GM12878 (cell line): Measurements from ENCODE around the gene AATF. TPM values are rescaled to one million over a fixed set of nuclear protein-coding genes. Genes with fewer than 3 reads are reported as not detected.
"Not testable (repeated sequence)": the region's sequence is repeated elsewhere in the genome, so short reads cannot be mapped to it uniquely, and the experiment has no call there.

Source experiments
- ATAC-seq: fragments of 200-7000 bp; cut with Tn5 transposase; 3 replicates; pipeline ENCODE4 v1.9.1; 2020; ENCODE audit warnings: mild to moderate bottlenecking, moderate library complexity
- BruUV-seq: library from RNA; stranded (reverse); fragments of 400-500 nt; replicated peaks from 2 replicates; lab custom pipeline; 2021; lab: Mats Ljungman, UMichigan
- CTCF ChIA-PET: fragments of 300-600 bp; sonication (Branson Sonifier 250); formaldehyde crosslinking; extraction: SDS; loops from one replicate; lab custom pipeline; 2021; ENCODE audit warnings: inconsistent platforms; lab: Yijun Ruan, JAX
- POLR2A ChIA-PET: fragments of 350-600 bp; formaldehyde crosslinking; extraction: SDS; loops from one replicate; lab custom pipeline; 2021; ENCODE audit warnings: inconsistent platforms; lab: Charles Lee
- RAD21 ChIA-PET: fragments of 300-600 bp; sonication (Branson Sonifier 250); formaldehyde crosslinking; loops from one replicate; lab custom pipeline; 2023; ENCODE audit warnings: antibody characterized with exemption; ENCODE audit not compliant: unreplicated experiment; lab: Charles Lee
- SMC1A ChIA-PET: fragments of 300-600 bp; sonication (Branson Sonifier 250); formaldehyde crosslinking; loops from one replicate; lab custom pipeline; 2023; ENCODE audit not compliant: unreplicated experiment, uncharacterized antibody; lab: Charles Lee
- DNase-seq: peaks from one replicate; pipeline ENCODE4 v3.0.0-alpha.2; 2011; ENCODE audit warnings: low read depth, low spot score
- FAIRE-seq: peaks from 3 replicates; lab custom pipeline; 2011; peaks lifted over from hg19 to GRCh38; lab: Jason Lieb, UNC
- H2AFZ ChIP-seq: 2 replicates; pipeline ENCODE4 v1.6.0; 2011; ENCODE audit warnings: low read depth, low read length, control low read depth; ENCODE audit not compliant: control insufficient read depth
- H3K27ac ChIP-seq: 2 replicates; pipeline ENCODE4 v1.5.1; 2011; ENCODE audit warnings: control low read depth; ENCODE audit not compliant: control insufficient read depth, insufficient read depth
- H3K27me3 ChIP-seq, 2 experiments: replicated peaks in 1 of 2; 2 replicates each; pipeline versions ENCODE4 v1.6.0 to v1.6.1; 2011; ENCODE audit warnings: low read length in 1 of 2; ENCODE audit not compliant: control insufficient read depth in 2 of 2, insufficient read depth in 2 of 2
- H3K36me3 ChIP-seq, 2 experiments: 2 replicates each; pipeline ENCODE4 v1.5.1; 2011; ENCODE audit warnings: low read length in 1 of 2; ENCODE audit not compliant: control insufficient read depth in 2 of 2, insufficient read depth in 2 of 2
- H3K4me1 ChIP-seq: 2 replicates; pipeline ENCODE4 v1.6.1; 2011; ENCODE audit warnings: mild to moderate bottlenecking, low read length, moderate library complexity, mixed read lengths; ENCODE audit not compliant: control insufficient read depth, insufficient read depth
- H3K4me2 ChIP-seq: 2 replicates; pipeline ENCODE4 v1.6.0; 2011; ENCODE audit warnings: control low read depth; ENCODE audit not compliant: control insufficient read depth, insufficient read depth
- H3K4me3 ChIP-seq: fragments of 200-600 bp; sonication (generic); 2 replicates; pipeline ENCODE4 v1.5.1; 2016
- H3K79me2 ChIP-seq: 2 replicates; pipeline ENCODE4 v1.6.0; 2011; ENCODE audit warnings: low read length; ENCODE audit not compliant: control insufficient read depth, insufficient read depth
- H3K9ac ChIP-seq: 2 replicates; pipeline ENCODE4 v1.8.0; 2011; ENCODE audit warnings: low read length, control low read depth, mixed read lengths; ENCODE audit not compliant: control insufficient read depth, insufficient read depth
- H3K9me3 ChIP-seq: replicated peaks from 3 replicates; pipeline ENCODE4 v1.5.1; 2011; ENCODE audit warnings: mild to moderate bottlenecking, low read length; ENCODE audit not compliant: control insufficient read depth, insufficient read depth
- H4K20me1 ChIP-seq: 2 replicates; pipeline ENCODE4 v1.6.0; 2011; ENCODE audit not compliant: control insufficient read depth, insufficient read depth
- BCL11A ChIP-seq: IDR thresholded peaks from 2 replicates; pipeline ENCODE4 v1.6.1; 2011; ENCODE audit warnings: low read depth, low read length
- BCLAF1 ChIP-seq: fragments of 450-650 bp; IDR thresholded peaks from 2 replicates; pipeline ENCODE4 v1.6.1; 2017; ENCODE audit warnings: antibody characterized with exemption, mild to moderate bottlenecking, moderate library complexity
- CEBPZ ChIP-seq: fragments of 150-350 bp; IDR thresholded peaks from 2 replicates; pipeline ENCODE4 v1.6.1; 2016; ENCODE audit warnings: low read depth, low read length
- IRF5 ChIP-seq: fragments of 450-650 bp; IDR thresholded peaks from 2 replicates; pipeline ENCODE4 v1.6.1; 2017; ENCODE audit warnings: borderline replicate concordance
- WGBS: methylation state at CpG from one replicate; pipeline ENCODE4 v1.1.6; 2016; ENCODE audit warnings: low lambda C conversion rate; ENCODE audit not compliant: insufficient replicate concordance, insufficient coverage; ENCODE audit errors: missing lambda C conversion rate; 5-methylcytosine and 5-hydroxymethylcytosine counted together
- in situ Hi-C: fragments of 300-500 bp; cut with MboI; formaldehyde crosslinking; loops from 9 replicates; pipeline ENCODE4 v1.14.3; 2018; ENCODE audit warnings: mixed read lengths
- intact Hi-C: fragments of 100-400 bp; cut with micrococcal nuclease; formaldehyde crosslinking; loops from one replicate; pipeline ENCODE4 v1.14.2; 2022; ENCODE audit not compliant: unreplicated experiment
- polyA plus RNA-seq, 11 experiments: library from polyadenylated mRNA; depleted of rRNA in 4 of 11; unstranded in 6 of 11; stranded (reverse) in 5 of 11; fragments of >200 nt; fragmentation: Nextera tagmentation in 4 of 11; fragmentation: Illumina TruSeq in 1 of 11; extraction: Ambion mirVana in 4 of 11; extraction: Trizol in 1 of 11; gene quantifications; 1 replicate in 1 of 11; 2 replicates in 10 of 11; pipeline versions ENCODE4 v1.2.1 to v1.2.3, GENCODE V29; 2011 to 2016; ENCODE audit warnings: inconsistent platforms in 2 of 11, missing spikeins in 2 of 11, low read depth in 1 of 11
- total RNA-seq, 4 experiments: library from RNA; depleted of rRNA in 3 of 4; stranded (reverse); fragments of >200 nt in 3 of 4; fragmentation: Illumina TruSeq in 1 of 4; extraction: Trizol in 1 of 4; gene quantifications; 2 replicates each; pipeline versions ENCODE4 v1.2.1 to v1.2.3, GENCODE V29; 2013 to 2021

The AATF gene
- total and polyA plus RNA-seq, 10 of the 15 experiments (the other 5 are each of a cell fraction or from before 2014, with no cell fraction given), result 36.8 to 110 (median 77.9) TPM

- H4K20me1 ChIP-seq, BruUV-seq, H2AFZ ChIP-seq, ATAC-seq, FAIRE-seq, DNase-seq, intact Hi-C loops, H3K27me3 ChIP-seq, H3K9me3 ChIP-seq, RAD21 ChIA-PET, H3K4me3 ChIP-seq, H3K36me3 ChIP-seq, H3K4me1 ChIP-seq, H3K27ac ChIP-seq, H3K4me2 ChIP-seq, H3K9ac ChIP-seq, H3K79me2 ChIP-seq, CTCF ChIA-PET: not testable (repeated sequence)
- in situ Hi-C loops, result loop anchor here (25.0 kb wide), 1 partner anchor 461 kb away; the partner anchor contains the start of gene MRM1
- 13% methylated on average over 3 of the region's 3 CpGs for WGBS
- ChIA-PET POLR2A (interaction anchor here (0.6 kb wide), 1 partner anchor 97 kb away, joined by 3 read pairs; no protein-coding TSS in a partner anchor), SMC1A (interaction anchor here (1.4 kb wide), 1 partner anchor 26 kb away, joined by 5 read pairs; no protein-coding TSS in a partner anchor)
Observed at GRCh38 chr17:37073464-37073863, 124.7 kb downstream of the AATF start.

- 46% methylated on average over 2 of the region's 2 CpGs for WGBS
- H3K9me3 ChIP-seq, result no peaks in the 10 kb centered on the region
- H2AFZ ChIP-seq, result no peak overlapping the region
- H3K4me2 ChIP-seq, result no peak overlapping the region
- no peak overlapping the region for H3K27ac ChIP-seq
- no peak overlapping the region for H3K9ac ChIP-seq
- H3K4me3 ChIP-seq, result no peak overlapping the region
- no peaks in the 10 kb centered on the region for H3K79me2 ChIP-seq
- no TSS peak for BruUV-seq
- intact Hi-C loops, result no loop called here
- no peak for DNase-seq
- no peaks in the 10 kb centered on the region for H3K27me3 ChIP-seq
- no peaks in the 10 kb centered on the region for H4K20me1 ChIP-seq
- ChIA-PET SMC1A (interaction anchor here (0.6 kb wide), 1 partner anchor 132 kb away, joined by 3 read pairs; no protein-coding TSS in a partner anchor), POLR2A (no interaction called here), RAD21 (no interaction called here), CTCF (no interaction called here)
- no peak for ATAC-seq
- no peaks in the 10 kb centered on the region for H3K4me1 ChIP-seq
- no peak for TF ChIP-seq CEBPZ
- no peak for TF ChIP-seq IRF5
- no peak for TF ChIP-seq BCLAF1
- TF ChIP-seq BCL11A, result no peak
- FAIRE-seq, result no peak
- in situ Hi-C loops, result no loop called here
- no peaks in the 10 kb centered on the region for H3K36me3 ChIP-seq
Observed at GRCh38 chr17:37079065-37079708, 130.4 kb downstream of the AATF start.
